BE2C (cell line): ENCODE measurements around the gene PTPRG.

ENCODE experiments used
- DNase-seq: peaks from one replicate; pipeline ENCODE4 v3.0.0-alpha.2; 2020
- H3K27me3 ChIP-seq: fragments of 250-450 bp; sonication (Bioruptor Pico); 2 replicates; pipeline ENCODE4 v1.5.1; 2020; ENCODE audit warnings: mild to moderate bottlenecking
- H3K36me3 ChIP-seq: fragments of 250-450 bp; sonication (Bioruptor Pico); 2 replicates; pipeline ENCODE4 v1.5.1; 2020; ENCODE audit warnings: mild to moderate bottlenecking
- H3K4me1 ChIP-seq: fragments of 250-450 bp; sonication (Bioruptor Pico); 2 replicates; pipeline ENCODE4 v1.5.1; 2020
- H3K4me3 ChIP-seq: 2 replicates; pipeline ENCODE4 v1.5.1; 2011; ENCODE audit warnings: low read depth, low read length
- H3K9me3 ChIP-seq: fragments of 250-450 bp; sonication (Bioruptor Pico); 2 replicates; pipeline ENCODE4 v1.5.1; 2020
- TF ChIP-seq, protein P1 (sequence below): IDR thresholded peaks from 2 replicates; pipeline ENCODE4 v1.5.1; 2012; ENCODE audit warnings: mild to moderate bottlenecking, low read depth, low read length

Gene PTPRG

DNA sequence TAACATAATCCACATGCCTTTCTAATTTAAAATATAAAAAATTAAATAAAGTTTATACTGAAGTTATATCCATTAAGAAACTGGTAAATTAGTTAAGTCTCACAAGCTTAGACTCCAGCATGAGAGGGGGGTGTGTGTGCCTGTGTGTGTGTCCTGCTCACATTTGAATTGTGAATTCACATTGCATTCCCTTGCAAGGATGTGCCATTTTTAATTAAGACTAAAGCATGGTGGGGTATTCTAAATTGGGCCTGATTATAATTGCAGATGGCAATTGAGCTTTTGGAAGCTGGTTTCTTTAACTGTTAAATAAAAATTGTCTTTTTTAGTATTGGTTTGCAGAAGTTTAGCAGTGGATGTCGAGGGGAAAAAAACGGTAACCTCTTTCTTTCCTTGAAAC lies 56.9 kb downstream of the PTPRG start:
- TF ChIP-seq, protein P1, sequence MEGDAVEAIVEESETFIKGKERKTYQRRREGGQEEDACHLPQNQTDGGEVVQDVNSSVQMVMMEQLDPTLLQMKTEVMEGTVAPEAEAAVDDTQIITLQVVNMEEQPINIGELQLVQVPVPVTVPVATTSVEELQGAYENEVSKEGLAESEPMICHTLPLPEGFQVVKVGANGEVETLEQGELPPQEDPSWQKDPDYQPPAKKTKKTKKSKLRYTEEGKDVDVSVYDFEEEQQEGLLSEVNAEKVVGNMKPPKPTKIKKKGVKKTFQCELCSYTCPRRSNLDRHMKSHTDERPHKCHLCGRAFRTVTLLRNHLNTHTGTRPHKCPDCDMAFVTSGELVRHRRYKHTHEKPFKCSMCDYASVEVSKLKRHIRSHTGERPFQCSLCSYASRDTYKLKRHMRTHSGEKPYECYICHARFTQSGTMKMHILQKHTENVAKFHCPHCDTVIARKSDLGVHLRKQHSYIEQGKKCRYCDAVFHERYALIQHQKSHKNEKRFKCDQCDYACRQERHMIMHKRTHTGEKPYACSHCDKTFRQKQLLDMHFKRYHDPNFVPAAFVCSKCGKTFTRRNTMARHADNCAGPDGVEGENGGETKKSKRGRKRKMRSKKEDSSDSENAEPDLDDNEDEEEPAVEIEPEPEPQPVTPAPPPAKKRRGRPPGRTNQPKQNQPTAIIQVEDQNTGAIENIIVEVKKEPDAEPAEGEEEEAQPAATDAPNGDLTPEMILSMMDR: no peak

GRCh38 chr3:61618871-61619270 lies 57.5 kb downstream of the PTPRG start:
- Histone ChIP-seq H3K36me3 (no peaks in the 10 kb centered on the region), H3K9me3 (no peaks in the 10 kb centered on the region), H3K4me3 (no peak overlapping the region), H3K4me1 (no peaks in the 10 kb centered on the region), H3K27me3 (peaks cover 10% of the 10 kb centered on the region)
- TF ChIP-seq, protein P1: no peak
- no peak for DNase-seq

More for the DNA sequence above, 56.9 kb downstream of the PTPRG start:
- Histone ChIP-seq H3K4me1 (no peaks in the 10 kb centered on the region), H3K36me3 (no peaks in the 10 kb centered on the region), H3K4me3 (no peak overlapping the region), H3K27me3 (peaks cover 10% of the 10 kb centered on the region), H3K9me3 (no peaks in the 10 kb centered on the region)
- no peak for DNase-seq

DNA sequence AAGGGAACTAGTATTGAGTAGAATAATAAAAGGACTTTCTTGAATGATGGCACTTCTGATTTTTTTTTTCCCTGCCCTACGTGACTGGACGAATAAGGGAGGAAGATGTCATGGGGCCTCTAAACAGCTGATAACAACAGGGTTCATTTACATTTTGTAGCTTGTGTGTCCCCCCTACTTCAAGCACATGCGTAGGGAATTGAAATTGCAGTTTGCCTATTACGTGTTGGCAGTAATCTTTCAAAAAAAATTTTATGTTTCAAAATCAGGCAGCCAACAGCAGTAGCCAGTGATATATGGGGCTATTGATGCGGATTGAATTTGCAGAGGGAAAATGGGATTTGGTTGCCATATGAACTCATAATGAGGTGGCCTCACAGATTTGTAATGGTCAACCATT lies 58.7 kb downstream of the PTPRG start:
- no peak for DNase-seq
- no peaks in the 10 kb centered on the region for H3K4me1 ChIP-seq
- peaks cover 16% of the 10 kb centered on the region for H3K27me3 ChIP-seq
- H3K36me3 ChIP-seq: no peaks in the 10 kb centered on the region
- no peaks in the 10 kb centered on the region for H3K9me3 ChIP-seq
- no peak overlapping the region for H3K4me3 ChIP-seq
- TF ChIP-seq, protein P1: no peak

DNA sequence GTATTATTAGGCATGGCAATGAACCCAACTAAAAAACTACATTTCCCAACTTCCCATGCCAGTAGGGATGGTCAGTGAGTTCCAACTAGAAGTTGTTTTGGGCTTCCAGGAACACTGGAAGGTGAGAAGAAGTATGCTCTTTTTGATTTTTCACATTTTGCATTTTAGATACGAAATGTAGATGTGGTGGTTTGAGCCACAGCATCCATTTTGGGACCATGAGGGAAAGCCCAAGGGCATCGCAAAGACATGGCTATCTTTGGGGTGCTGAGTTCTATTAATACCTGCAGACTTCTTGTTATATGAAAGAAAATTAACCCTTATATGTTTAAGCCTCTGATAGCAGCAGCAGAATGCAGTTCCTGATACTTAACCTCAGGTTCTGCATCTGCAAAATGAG lies 62.9 kb downstream of the PTPRG start:
- Histone ChIP-seq H3K9me3 (no peaks in the 10 kb centered on the region), H3K4me3 (no peak overlapping the region), H3K36me3 (no peaks in the 10 kb centered on the region), H3K4me1 (no peaks in the 10 kb centered on the region), H3K27me3 (peaks cover 16% of the 10 kb centered on the region)
- no peak for DNase-seq
- TF ChIP-seq, protein P1: no peak

GRCh38 chr3:61625429-61625828 lies 64.1 kb downstream of the PTPRG start:
- no peak for DNase-seq
- Histone ChIP-seq H3K4me1 (no peaks in the 10 kb centered on the region), H3K36me3 (no peaks in the 10 kb centered on the region)

GRCh38 chr3:61626484-61626883 lies 65.1 kb downstream of the PTPRG start:
- H3K4me3 ChIP-seq: no peak overlapping the region
- H3K4me1 ChIP-seq: no peaks in the 10 kb centered on the region
- no peaks in the 10 kb centered on the region for H3K36me3 ChIP-seq
- TF ChIP-seq, protein P1: no peak
- H3K9me3 ChIP-seq: no peaks in the 10 kb centered on the region
- no peak for DNase-seq
- H3K27me3 ChIP-seq: peaks cover 16% of the 10 kb centered on the region

More at GRCh38 chr3:61625429-61625828, 64.1 kb downstream of the PTPRG start:
- H3K9me3 ChIP-seq: no peaks in the 10 kb centered on the region
- peaks cover 16% of the 10 kb centered on the region for H3K27me3 ChIP-seq
- no peak overlapping the region for H3K4me3 ChIP-seq
- TF ChIP-seq, protein P1: no peak
